ENCODE measurements around the gene SORBS1.

GRCh38 chr10:95574649-95575365 lies 13.6 kb upstream of the SORBS1 start:
- TF ChIP-seq, protein P1, sequence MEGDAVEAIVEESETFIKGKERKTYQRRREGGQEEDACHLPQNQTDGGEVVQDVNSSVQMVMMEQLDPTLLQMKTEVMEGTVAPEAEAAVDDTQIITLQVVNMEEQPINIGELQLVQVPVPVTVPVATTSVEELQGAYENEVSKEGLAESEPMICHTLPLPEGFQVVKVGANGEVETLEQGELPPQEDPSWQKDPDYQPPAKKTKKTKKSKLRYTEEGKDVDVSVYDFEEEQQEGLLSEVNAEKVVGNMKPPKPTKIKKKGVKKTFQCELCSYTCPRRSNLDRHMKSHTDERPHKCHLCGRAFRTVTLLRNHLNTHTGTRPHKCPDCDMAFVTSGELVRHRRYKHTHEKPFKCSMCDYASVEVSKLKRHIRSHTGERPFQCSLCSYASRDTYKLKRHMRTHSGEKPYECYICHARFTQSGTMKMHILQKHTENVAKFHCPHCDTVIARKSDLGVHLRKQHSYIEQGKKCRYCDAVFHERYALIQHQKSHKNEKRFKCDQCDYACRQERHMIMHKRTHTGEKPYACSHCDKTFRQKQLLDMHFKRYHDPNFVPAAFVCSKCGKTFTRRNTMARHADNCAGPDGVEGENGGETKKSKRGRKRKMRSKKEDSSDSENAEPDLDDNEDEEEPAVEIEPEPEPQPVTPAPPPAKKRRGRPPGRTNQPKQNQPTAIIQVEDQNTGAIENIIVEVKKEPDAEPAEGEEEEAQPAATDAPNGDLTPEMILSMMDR (IDR thresholded peaks at IDR 0.05) = no peak
- no peak for TF ChIP-seq POLR2A (IDR thresholded peaks at IDR 0.05)

Measured in testis (tissue), 2 donors.